ENCODE data around the gene CRACR2B.

GRCh38 chr11:824942-825341 lies 2.8 kb upstream of the CRACR2B start:
- no peak for TF ChIP-seq EP300 (IDR thresholded peaks at IDR 0.05)
- TF ChIP-seq, protein P1, sequence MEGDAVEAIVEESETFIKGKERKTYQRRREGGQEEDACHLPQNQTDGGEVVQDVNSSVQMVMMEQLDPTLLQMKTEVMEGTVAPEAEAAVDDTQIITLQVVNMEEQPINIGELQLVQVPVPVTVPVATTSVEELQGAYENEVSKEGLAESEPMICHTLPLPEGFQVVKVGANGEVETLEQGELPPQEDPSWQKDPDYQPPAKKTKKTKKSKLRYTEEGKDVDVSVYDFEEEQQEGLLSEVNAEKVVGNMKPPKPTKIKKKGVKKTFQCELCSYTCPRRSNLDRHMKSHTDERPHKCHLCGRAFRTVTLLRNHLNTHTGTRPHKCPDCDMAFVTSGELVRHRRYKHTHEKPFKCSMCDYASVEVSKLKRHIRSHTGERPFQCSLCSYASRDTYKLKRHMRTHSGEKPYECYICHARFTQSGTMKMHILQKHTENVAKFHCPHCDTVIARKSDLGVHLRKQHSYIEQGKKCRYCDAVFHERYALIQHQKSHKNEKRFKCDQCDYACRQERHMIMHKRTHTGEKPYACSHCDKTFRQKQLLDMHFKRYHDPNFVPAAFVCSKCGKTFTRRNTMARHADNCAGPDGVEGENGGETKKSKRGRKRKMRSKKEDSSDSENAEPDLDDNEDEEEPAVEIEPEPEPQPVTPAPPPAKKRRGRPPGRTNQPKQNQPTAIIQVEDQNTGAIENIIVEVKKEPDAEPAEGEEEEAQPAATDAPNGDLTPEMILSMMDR (IDR thresholded peaks at IDR 0.05) = no peak
- TF ChIP-seq POLR2A (IDR thresholded peaks at IDR 0.05) = no peak
